HG02642 (cell line): Measurements from ENCODE around the gene CHSY1.
"Not testable (repeated sequence)": the region's sequence is repeated elsewhere in the genome, so short reads cannot be mapped to it uniquely, and the experiment has no call there.

Source experiments
- ATAC-seq: cut with Tn5 transposase; IDR thresholded peaks from one replicate; pipeline ENCODE4 v1.9.1; 2021; ENCODE audit warnings: mild to moderate bottlenecking; ENCODE audit not compliant: unreplicated experiment, poor library complexity

The CHSY1 gene

DNA sequence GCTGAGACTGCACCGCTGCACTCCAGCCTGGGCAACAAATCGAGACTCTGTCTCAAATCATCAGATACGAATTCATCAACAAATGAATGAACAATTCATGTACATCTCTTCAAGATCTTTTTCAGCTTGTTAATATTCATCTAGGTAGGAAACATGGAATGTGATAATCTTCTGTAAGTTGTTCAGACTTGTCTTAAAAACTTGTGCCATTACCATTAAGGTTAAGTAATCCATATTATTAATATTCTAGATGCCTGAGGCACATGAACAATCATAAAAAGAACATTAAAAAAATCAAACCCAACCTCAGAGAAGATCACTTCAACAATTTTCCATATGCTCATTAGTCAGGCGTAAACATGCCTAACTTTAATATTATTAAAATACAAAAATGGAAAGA lies 36.2 kb downstream of the CHSY1 start:
- ATAC-seq = no peak

GRCh38 chr15:101214435-101215097 lies 37.3 kb downstream of the CHSY1 start:
- ATAC-seq = not testable (repeated sequence)

DNA sequence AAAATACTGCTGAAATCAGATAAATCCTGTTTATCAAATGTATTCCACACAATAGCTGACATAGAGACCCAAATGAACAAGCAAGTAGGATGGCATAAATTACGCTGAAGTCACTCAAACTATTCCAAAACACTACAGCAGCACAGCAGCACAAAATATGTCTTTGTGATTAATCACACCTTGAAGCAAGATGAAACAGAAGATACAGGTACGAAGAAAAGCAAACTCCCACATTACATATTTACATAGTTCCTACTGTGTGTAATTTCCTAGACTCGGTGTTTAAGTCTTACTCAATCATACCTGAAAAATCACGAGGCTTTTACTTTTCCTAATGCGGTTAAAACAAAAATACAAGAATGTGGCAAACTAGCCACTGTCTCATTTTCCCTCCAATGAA lies 38.3 kb downstream of the CHSY1 start:
- no peak for ATAC-seq

- no peak for ATAC-seq
Measured at GRCh38 chr15:101213147-101213546, 38.7 kb downstream of the CHSY1 start.

DNA sequence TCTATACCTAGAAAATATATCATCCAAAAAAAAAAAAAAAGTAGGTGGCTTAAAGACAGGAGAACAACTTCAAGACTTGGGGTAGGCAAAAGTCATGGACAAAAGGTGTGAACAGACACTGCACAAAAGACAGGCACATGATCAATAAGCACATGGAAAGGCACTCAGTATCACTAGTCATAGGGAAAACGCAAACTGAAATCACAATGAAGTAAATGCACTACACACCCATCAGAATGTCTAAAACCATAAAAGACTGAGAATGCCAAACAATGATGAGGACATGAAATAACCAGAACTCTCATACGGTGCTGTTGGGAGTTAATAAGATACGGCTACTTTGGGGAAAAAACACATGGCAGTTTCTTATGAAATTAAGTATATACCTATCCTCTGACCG lies 40.0 kb downstream of the CHSY1 start:
- ATAC-seq = no peak

DNA sequence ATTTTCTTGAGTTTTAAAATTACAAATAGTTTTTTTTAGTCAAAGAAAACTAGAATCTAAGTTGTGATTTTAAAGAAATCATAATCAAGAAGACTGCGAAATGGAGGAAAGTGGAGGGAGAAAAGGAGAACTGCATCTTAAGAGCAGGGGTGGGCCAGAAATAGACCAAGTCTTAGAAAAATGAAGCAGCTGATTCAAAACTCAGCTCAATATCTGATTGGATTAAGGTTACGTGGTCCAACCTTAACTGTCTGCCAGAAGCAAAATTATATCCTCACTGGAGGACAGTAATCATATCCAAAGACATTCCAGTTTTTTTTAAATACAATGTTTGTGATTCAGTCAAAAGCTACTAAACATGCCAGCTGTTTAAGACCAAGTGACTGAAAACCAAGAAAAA lies 41.4 kb downstream of the CHSY1 start:
- no peak for ATAC-seq

GRCh38 chr15:101210058-101210457 lies 41.8 kb downstream of the CHSY1 start:
- ATAC-seq = peak; percentile 48

- ATAC-seq = no peak
Measured at GRCh38 chr15:101209285-101209845, 42.5 kb downstream of the CHSY1 start.

GRCh38 chr15:101207867-101208288 lies 44.0 kb downstream of the CHSY1 start:
- ATAC-seq = no peak

DNA sequence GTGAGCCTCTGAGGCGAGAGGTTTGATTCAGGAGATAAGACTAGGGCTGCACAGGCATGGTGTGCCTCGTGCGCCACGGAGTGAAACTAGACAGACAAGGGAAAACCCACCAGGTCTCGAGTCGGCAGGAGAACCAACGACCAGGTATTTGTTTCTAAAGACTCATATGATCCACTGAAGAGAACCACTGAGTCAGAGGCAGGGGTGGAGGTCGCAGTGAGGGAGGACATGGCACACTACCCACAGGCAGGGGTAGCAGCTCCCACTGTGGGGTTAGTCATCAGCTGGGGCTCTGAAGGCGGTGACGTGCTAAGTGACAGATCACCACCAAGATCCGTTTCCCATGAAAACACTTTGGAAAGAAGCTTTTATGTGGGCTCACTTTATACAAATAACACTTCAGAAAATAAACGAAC lies 45.7 kb downstream of the CHSY1 start:
- no peak for ATAC-seq

DNA sequence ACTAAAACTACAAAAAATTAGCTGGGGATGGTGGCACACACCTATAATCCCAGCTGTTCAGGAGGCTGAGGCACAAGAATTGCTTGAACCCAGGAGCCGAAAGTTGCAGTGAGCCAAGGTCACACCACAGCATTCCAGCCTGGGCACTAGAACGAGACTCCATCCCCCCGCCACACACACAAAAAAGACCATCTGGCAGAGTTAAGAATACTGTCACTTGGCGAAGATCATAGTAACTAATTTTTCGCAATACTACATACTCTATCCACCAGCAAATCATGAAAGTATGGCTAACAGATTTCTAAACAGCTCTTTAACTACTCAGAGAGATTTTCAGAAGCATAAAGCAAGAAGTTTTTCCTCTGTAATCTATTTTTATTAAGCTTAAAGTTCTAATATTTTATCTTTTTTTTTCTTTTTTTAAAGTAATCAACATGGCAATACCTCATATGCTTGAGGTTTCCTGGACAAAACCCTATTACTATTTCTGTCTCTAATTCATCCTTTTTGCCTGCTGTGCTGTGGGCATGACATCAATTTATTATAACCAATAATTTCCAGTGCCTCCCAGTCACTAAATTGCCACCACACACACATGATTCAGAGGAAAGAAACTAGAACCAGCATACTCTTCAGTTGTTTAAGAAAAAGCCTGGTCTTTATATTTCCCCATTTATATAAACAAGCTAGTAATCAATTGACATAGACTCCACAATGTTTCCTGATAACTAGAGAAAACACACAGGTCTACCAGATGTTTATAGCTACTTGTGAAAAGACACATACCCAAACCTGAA lies 46.9 kb downstream of the CHSY1 start:
- ATAC-seq = no peak

GRCh38 chr15:101203607-101204189 lies 48.1 kb downstream of the CHSY1 start:
- ATAC-seq = no peak

GRCh38 chr15:101203029-101203573 lies 48.7 kb downstream of the CHSY1 start:
- ATAC-seq = no peak

DNA sequence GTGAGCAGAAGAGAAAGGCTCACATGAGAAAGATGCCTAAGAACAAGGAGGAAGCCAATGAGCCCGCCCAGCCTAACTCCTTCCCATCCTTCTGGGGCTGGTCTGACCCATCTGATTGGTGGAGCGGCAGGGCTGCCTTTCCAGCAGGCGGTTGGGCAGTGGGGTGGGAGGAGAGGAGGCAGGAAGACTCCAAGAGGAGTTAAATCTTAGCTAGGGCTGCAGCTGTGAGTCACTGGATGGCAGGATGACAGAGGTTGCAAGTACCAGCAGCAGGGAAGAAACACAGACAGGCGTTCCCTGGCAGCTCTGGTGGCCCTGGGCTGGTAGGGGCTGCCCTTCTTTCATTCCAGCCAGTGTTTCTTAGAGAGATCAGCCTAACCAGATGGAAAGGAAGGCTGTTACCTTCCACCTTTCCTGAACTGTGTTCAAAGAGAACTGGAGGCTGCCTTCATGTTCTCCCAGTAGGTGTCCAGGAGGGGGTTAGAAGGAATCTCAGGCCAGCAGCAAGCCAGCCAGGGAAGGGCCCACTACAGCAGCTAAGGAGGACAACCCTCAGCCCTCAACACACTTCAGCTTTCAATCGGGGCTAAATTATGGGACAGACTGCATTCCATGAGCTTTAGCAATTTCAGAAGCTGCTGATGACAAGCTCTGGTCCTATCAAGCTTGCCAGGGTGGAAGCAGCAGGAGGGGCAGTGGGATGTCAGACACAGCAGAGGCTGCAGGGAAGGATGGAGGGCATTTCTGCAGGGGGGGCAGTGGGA lies 50.3 kb downstream of the CHSY1 start:
- no peak for ATAC-seq

DNA sequence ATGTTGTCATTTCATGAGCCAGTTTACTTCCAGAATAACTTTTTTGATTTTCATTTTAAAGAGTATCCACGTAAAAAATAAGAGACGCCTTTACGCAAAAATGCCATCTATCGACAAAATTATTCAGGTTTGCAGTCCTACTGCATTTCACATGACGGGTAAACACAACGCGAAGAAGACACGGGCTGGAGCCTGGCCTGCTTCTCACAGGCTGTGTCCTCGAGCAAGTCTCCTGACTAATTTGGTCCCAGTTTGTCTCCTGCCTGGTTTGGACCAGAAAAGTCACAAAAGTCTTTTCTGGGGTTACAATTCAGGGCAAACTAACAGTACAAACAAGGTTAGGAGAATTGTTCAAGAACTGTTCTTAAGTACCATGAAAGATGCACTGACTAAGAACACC lies 51.7 kb downstream of the CHSY1 start:
- ATAC-seq = no peak

- no peak for ATAC-seq
Measured at GRCh38 chr15:101198800-101199199, 53.0 kb downstream of the CHSY1 start.

DNA sequence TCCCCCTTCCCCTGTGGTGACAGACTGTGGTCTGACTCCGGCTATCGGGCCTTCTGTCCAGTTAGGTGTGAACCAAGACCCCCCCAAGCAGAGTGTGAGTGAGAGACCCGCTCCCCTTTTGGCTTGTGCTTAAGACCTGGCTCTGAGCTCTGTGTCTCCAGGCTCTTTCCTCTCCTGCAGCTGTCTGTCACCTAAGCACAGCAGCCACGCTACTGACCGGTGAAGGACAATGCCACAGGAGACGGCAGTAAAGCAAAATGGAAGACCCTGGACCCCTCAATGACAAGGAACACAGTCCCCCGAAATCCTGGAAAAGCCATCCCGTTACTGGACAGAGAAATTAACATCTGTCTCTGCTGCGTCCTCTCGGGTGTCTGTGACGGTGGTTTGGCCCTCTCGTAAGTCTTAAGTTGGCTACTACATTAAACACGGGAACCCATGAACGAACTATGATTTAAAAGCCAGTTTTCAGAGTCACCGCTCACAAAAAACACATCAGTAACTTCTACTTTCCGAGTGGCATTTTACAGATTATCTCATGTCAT lies 53.7 kb downstream of the CHSY1 start:
- ATAC-seq = no peak

- ATAC-seq = no peak
Measured at GRCh38 chr15:101194546-101195125, 57.2 kb downstream of the CHSY1 start.

DNA sequence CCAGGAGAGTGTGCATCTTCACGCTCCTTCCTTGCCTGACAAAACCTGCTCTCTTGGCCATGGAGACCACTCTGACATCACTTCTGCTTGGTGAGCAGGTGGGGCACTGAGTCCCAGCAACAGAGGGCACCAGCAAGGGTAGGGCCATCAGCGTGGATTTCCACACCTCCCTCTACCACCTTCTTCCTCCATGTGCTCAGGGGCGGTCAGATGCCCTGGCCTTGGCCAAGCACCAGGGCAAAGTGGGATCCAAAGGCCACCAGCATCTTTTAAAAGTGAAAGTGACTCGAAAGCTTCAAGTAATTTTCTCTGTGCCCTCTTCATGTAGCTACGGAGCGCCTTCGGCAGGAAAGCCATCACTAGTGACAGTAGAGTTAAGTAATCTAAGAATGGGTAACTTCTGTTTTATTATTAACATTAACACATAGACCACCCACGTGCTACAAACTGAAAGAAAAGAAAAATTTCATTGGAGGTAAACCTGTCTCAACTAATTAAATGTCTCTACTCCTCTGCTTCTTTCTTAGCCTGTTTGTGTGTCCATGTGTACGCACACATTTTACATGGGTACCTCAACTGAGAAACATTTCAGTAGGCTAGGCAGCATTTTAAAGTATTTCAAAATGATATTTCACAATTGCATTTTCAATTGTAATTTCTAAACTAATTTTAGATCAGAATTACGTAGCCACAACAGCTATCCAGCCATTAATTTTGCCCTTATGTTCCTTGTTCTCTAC lies 57.9 kb downstream of the CHSY1 start:
- no peak for ATAC-seq
